Measurements from ENCODE around the gene KIF25.
"Not testable (repeated sequence)": the region's sequence is repeated elsewhere in the genome, so short reads cannot be mapped to it uniquely, and the experiment has no call there.

KIF25 gene

GRCh38 chr6:167974640-167975344 is 22.7 kb upstream of the KIF25 start:
- no peak for DNase-seq (ENCODE audit: low read depth in 3 of 3)

- DNase-seq (ENCODE audit: low read depth in 3 of 3), result no peak
Measured at GRCh38 chr6:167975458-167975857, 22.0 kb upstream of the KIF25 start.

- not testable (repeated sequence) for DNase-seq (ENCODE audit: low read depth in 3 of 3)
Measured at GRCh38 chr6:167976116-167976657, 21.3 kb upstream of the KIF25 start.

DNA sequence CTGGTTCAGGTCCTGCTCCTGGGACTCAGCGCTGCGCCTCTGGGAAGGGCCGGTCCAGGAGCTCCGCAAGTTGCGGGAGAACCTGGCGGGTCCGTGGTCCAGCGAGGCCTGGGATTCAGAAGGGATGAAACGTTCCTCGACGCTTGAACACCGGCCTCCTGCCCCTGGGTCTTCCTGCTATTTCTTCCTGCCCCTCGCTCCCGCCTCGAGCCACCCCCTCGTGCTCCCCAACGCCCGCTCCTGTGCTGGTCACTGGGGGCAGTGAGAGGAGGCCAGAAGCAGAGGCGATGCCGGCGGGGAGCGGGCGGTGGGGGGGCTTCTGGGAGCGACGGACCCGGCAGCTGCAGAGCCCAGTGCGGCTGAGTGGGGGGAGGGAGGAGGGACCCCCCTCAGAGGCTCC is 20.8 kb upstream of the KIF25 start:
- no peak for DNase-seq (ENCODE audit: low read depth in 3 of 3)

- no peak for DNase-seq (ENCODE audit: low read depth in 3 of 3)
Measured at GRCh38 chr6:167977717-167978467, 19.6 kb upstream of the KIF25 start.

GRCh38 chr6:167978607-167979006 is 18.9 kb upstream of the KIF25 start:
- DNase-seq (ENCODE audit: low read depth in 3 of 3), result no peak

DNA sequence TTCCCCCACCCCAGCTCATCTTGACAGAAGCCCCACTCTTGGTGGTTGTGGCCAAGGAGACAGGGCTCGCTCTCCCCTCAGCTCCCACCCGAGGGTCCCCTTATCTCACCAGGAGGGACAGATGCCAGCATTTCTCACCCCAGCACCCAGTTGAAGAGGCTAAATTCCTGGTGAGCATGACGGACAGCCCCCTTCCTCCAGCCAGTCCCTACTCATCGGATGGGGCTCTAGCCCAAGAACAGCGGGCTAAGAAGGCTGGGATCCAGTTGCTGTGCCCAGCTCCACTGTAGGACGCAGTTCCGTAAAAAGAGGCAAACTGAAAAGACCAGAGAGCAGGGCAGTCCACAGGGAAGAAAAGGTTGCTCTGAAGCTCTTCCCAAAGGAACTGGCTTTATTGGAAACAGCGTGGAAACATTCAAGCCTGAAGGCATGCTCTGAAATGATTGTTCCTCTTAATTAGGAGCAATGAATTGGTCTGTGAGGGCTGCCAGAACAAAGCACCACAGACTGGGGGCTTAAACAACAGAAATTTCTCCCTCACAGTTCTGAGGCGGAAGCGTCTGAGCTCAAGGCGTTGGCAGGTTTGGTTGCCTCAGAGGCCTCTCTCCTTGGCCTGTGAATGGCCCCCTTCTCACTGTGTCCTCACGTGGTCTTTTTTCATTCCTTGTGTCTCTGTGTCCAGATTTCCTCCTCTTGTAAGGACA is 17.9 kb upstream of the KIF25 start:
- DNase-seq (ENCODE audit: low read depth in 3 of 3), result no peak

DNA sequence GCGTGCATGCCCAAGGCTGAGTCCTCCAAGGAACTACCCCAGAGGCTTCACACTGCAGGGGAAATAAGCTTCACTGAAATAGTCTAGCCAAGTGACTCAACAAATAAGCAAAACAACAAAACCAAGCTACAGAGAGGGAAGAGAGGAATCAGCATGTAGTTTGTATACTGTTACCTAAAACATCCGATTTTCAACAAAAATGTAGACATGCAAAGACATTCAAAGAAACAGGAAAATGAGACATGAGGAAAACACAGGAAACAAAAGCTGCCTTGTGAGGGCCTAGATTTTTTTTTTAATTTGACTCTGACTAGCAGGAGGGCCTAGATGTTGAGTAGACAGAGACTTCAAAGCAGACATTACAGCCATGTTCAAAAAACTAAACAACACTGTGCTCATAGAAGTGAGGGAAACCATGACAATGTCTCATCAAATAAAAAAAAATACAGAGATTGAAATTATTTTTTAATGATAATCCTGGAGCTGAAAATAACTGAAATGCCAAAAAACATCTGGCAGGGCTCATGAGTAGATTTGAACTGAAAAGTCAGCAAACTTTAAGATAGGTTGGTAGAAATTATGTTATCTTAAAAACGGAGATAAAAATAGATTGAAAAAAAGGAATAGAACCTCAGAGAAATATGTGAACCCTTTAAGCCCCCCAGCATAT is 16.4 kb upstream of the KIF25 start:
- no peak for DNase-seq (ENCODE audit: low read depth in 3 of 3)

DNA sequence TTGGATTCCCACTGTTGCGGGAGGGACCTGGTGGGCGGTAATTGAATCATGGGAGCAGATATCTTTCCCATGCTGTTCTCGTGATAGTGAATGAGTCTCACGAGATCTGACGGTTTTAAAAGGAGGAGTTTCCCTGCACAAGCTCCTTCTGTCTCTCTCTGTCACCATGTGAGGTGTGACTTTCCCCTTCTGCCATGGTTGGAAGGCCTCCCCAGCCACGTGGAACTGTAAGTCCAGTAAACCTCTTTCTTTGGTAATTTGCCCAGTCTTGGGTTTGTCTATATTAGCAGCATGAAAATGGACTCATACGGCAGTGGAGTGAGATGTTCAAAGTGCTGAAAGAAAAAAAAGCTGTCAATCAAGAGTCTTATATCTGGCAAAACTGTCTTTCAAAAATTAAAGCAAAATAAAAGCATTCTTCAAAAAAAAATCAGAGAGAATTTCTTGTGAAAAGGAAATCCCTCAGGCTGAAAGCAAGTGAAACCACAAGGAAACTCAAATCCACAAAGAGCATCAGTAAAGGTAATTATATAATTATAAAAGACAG is 15.5 kb upstream of the KIF25 start:
- DNase-seq (ENCODE audit: low read depth in 3 of 3), result no peak

DNA sequence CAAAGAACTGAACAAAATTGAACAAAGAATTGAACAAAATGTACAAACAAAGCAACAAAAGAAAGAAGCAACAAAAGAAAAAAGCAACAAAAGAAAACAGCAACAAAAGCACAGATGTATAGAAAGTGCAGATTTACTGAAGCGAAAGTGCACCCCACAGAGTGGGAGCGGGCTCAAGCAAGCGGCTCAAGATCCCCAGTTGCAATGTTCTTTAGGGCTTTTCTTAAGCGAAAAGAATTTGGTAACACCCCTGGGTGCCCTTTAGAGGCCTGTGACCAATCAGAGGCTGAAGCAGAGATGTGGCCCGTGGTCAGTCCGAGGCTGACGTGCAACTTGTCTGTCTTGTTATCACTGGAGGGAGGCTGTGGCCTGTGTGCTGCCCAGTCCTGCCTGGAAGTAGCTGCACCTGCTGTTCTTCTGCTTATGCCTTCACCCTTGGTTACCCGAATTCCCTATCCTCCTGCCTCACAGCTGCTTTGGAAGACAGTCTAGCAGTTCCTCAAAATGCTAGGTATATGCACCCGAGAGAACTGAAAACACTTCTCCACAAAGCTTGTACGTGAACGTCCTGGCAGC is 13.2 kb upstream of the KIF25 start:
- no peak for DNase-seq (ENCODE audit: low read depth in 3 of 3)

DNA sequence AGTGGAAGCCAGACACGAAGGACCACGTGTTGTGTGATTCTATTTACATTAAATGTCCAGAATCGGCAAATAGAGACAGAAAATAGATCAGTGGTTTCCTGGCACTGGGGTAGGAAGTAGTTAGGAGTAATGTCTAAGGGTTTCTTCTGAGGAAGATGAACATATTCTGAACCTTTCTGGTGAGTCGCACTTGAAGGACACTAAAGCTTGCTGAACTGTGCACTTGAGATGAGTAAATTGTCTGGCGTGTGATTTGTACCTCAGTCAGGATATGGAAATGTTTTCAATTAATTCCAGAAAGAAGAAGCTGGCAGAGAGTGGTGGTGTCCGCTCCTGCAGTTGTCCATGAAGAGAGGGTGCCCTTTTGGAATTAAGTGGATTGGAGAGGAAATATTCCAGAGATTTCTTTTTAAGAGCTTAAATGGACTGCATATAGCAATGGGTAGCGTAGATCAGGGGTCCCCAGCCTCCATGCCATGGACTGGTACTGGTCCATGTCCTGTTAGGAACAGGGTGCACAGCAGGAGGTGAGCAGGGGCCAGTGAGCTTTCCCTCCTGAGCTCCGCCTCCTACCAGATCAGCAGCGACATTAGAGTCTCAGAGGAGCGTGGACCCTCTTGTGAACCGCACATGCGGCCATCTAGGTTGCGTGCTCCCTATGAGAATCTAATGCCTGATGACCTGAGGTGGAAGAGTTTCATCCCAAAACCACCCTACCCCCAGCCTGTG is 12.4 kb upstream of the KIF25 start:
- DNase-seq (ENCODE audit: low read depth in 3 of 3), result no peak

DNA sequence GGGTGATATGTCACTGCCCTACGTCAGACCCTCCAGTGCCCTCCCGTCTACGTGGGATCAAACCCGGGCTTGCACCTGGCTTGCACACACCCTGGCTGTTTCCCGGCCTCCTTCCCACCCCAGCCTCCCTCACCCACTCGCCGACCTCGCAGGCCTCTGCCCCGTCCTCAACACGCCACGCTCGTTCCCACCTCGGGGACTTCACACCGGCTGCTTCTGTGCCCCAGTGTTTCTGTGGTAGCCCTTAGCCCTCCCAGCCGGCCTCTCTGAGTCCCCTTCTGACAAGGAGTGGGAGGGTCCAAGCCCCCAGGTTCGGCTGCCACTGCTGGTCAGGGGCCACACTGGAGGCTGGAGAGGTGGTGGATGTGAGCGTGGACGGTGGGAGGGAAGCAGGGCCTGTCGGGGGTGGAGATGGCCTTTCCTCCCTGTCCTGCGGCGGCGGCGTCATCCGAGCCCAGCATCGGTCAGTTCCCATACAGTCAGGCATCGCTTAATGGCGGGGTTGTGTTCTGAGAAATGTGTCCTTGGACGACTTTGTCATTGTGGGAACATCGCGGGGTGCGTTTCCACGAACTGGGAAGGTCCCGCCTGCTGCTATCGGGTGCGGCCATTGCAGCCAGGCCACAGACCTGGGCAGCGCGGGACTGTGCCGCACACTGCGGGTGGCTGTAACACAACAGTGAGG is 11.4 kb upstream of the KIF25 start:
- no peak for DNase-seq (ENCODE audit: low read depth in 3 of 3)

GRCh38 chr6:167987396-167988153 is 9.9 kb upstream of the KIF25 start:
- DNase-seq (ENCODE audit: low read depth in 3 of 3), result no peak

DNA sequence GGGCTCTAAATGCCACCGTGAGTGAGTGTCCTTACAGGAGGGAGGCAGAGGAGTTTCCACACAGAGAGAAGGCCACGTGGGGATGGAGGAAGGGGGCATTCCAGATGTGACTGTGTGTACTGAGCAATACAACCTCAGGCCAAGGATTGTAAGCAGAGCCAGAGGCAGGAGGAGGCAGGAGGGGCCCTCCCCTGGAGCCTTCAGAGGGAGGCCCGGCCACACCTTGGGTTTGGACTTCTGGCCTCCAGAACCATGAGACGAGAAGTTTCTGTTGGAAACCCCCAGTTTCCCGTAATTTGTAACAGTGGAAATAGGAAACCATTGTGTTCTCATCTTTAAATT is 9.3 kb upstream of the KIF25 start:
- no peak for DNase-seq (ENCODE audit: low read depth in 3 of 3)

DNA sequence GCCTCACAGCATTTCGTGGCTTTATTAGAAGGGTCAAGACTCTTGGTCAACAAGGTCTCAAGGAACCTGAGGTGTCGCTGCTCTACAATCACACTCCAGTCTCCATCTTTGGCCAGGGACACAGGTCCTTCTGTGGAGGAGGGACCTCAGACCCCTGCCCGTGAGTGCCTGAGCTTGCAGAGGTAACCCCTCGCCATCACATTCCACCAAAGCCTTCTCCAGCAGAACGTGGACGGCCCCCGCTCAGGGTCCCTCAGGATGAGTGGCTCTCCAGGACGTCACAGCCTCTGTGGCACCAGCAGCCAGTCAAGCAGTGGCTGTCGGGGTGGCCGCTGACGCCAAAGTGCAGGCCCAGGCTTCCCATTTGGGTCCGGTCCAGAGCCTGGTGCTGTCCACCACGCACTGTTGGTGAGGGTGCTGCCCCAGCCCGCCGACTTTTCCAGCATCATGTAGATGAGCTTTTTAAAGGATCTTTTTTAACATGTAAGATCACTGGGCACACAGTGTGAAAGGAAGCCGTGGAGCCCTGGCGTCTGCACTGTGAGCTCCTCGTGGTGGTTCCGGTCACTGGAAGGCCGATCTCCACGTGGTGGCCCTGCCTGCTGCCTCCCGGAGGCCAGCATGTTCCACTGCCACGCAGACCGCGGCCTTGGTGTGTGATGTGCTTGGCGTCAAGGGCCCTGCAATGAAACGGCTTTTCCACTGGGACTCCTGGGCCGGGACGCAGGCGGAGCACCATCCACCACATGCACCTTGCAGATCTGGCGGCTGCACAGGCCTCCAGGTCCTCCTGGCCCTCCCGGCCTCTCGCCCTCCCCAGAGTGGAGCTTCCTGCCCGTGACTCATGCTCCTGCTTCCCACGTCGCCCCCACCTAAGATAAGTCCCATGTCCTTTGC is 8.3 kb upstream of the KIF25 start:
- DNase-seq (ENCODE audit: low read depth in 3 of 3), result no peak

DNA sequence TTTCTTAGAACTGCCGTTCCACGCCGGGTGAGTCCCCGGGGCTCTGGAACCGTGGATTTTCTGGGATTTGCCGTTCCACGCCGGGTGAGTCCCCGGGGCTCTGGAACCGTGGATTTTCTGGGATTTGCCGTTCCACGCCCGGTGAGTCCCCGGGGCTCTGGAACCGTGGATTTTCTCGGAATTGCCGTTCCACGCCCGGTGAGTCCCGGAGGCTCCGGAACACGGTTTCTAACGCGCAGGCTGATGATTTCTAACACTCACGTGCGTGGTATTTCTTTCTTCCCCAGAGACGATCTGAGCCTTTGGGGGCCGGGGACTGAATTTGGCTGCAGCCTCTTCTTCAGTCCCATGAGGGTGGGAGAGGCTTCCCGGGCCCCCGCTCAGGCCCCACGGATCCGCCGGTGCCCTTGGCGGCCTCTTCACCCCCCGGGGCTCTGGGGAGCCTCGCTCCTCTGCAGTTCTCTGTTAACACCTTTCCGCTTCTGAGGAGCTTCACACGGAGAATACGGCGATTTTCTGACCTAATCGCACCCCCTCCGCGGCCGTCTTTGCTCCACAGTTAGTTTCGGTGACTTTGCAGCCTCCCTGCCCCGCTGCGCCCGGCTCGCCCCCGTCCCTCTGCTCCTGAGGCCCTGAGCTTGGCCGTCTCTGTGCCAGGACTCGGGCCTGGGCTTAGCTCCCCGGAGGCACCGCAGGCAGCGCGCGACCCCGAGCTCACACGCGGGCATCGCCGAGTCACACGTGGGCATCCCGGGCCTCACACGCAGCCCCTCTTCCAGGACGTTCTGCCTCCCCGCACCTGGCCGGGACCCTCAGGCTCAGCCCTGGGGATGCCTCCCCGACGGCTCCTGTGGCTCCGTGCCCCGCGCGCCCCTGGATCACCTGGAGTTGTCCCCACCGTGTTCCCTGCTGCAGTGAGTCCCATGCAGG is 7.2 kb upstream of the KIF25 start:
- DNase-seq (ENCODE audit: low read depth in 3 of 3), result no peak

DNA sequence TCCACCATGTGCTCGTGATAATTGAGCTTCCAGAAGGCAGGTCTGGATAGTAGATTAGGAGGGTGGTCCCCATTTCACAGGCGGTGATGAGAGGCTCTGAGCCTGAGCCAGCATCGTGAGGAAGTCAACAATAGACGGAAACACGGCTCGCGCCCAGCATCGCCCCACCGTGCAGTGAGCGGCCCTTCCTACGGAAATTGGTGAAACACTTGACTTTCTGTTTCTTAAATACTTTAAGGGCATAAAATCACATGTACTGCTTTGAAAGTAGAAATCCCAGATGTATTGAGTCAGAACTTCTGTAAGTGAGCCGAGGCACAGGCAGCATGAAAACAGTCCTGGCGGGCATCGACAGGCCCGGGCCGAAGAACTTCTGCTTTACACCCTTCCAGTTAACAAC is 4.3 kb upstream of the KIF25 start:
- no peak for DNase-seq (ENCODE audit: low read depth in 3 of 3)
